HL-60 (cell line): ENCODE results near the gene PRSS27.

Source experiments
- DNase-seq, 2 experiments: peaks; one replicate each; pipeline ENCODE4 v3.0.0-alpha.2; 2010 to 2020; ENCODE audit warnings: low read depth in 1 of 2, low spot score in 1 of 2
- H3K27ac ChIP-seq: fragments of 250-450 bp; sonication (Bioruptor Pico); replicated peaks from 2 replicates; pipeline ENCODE4 v1.5.1; 2020; ENCODE audit warnings: mild to moderate bottlenecking, moderate library complexity
- H3K27me3 ChIP-seq: fragments of 250-450 bp; sonication (Bioruptor Pico); 2 replicates; pipeline ENCODE4 v1.5.1; 2021; ENCODE audit warnings: mild to moderate bottlenecking, moderate library complexity; ENCODE audit not compliant: insufficient read depth, poor library complexity, severe bottlenecking
- H3K4me3 ChIP-seq: replicated peaks from 2 replicates; pipeline ENCODE4 v1.5.1; 2011; ENCODE audit warnings: mild to moderate bottlenecking, control low read depth, low read length; ENCODE audit not compliant: insufficient read depth
- GABPA ChIP-seq: IDR thresholded peaks from 2 replicates; pipeline ENCODE4 v1.6.1; 2012; ENCODE audit warnings: low read depth
- POLR2AphosphoS5 ChIP-seq: IDR thresholded peaks from 2 replicates; pipeline ENCODE4 v1.6.1; 2012; ENCODE audit warnings: low read depth
- SPI1 ChIP-seq: IDR thresholded peaks from 2 replicates; pipeline ENCODE4 v1.6.1; 2012; ENCODE audit warnings: low read depth, mild to moderate bottlenecking, borderline replicate concordance
- TF ChIP-seq, protein P1 (sequence below): IDR thresholded peaks from 2 replicates; pipeline ENCODE4 v1.6.1; 2012; ENCODE audit warnings: low read depth; ENCODE audit not compliant: insufficient replicate concordance
- TF ChIP-seq, protein P2 (sequence below): IDR thresholded peaks from one replicate; pipeline ENCODE4 v1.5.1; 2011; ENCODE audit warnings: low read length, control low read depth, inconsistent platforms; ENCODE audit not compliant: insufficient read depth

PRSS27 gene

DNA sequence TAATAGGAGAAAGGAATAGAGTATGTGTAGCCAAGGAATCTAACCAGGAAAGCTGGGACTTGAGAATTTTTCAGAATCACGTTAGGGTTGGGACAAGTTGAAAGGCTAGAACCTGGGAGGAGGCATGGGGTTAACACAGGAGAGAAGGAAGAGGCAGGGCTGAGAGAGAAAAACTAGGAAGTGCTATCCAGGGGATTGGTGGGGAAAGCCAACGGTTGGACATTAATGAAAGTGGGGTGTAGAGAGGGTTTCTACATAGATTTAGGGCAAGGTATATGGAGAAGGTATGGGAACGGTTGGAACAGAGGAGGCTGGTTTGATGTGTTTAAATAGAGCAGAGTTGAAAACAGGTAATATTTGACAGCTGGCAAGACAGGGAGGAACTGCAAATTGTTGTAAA lies 35.1 kb upstream of the PRSS27 start:
- TF ChIP-seq SPI1, result peak; percentile 37; the same call in 1 of the 2 replicates
- TF ChIP-seq, protein P1, sequence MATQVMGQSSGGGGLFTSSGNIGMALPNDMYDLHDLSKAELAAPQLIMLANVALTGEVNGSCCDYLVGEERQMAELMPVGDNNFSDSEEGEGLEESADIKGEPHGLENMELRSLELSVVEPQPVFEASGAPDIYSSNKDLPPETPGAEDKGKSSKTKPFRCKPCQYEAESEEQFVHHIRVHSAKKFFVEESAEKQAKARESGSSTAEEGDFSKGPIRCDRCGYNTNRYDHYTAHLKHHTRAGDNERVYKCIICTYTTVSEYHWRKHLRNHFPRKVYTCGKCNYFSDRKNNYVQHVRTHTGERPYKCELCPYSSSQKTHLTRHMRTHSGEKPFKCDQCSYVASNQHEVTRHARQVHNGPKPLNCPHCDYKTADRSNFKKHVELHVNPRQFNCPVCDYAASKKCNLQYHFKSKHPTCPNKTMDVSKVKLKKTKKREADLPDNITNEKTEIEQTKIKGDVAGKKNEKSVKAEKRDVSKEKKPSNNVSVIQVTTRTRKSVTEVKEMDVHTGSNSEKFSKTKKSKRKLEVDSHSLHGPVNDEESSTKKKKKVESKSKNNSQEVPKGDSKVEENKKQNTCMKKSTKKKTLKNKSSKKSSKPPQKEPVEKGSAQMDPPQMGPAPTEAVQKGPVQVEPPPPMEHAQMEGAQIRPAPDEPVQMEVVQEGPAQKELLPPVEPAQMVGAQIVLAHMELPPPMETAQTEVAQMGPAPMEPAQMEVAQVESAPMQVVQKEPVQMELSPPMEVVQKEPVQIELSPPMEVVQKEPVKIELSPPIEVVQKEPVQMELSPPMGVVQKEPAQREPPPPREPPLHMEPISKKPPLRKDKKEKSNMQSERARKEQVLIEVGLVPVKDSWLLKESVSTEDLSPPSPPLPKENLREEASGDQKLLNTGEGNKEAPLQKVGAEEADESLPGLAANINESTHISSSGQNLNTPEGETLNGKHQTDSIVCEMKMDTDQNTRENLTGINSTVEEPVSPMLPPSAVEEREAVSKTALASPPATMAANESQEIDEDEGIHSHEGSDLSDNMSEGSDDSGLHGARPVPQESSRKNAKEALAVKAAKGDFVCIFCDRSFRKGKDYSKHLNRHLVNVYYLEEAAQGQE, result no peak
- peak overlapping the region; percentile 50; the same call in 1 of the 2 replicates for H3K4me3 ChIP-seq
- H3K27me3 ChIP-seq, result no peaks in the 10 kb centered on the region
- H3K27ac ChIP-seq, result peak overlapping the region; percentile 96
- DNase-seq, result peak in 1 of 2 experiments; percentile 11

DNA sequence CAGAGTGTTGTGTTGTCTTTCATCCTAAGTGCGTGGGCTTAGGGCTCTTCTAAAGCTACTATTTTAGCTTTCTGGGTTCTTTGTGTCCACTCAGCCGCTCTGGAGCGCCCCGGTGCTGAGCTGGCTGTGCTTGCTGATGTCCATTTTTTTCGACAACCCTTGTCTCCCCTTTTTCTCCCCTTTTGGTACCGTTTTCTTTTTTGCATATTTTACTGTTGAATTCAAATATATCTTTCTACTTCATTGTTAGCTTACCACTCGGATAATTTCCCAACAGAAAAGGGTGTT lies 33.7 kb upstream of the PRSS27 start:
- no peak for DNase-seq

DNA sequence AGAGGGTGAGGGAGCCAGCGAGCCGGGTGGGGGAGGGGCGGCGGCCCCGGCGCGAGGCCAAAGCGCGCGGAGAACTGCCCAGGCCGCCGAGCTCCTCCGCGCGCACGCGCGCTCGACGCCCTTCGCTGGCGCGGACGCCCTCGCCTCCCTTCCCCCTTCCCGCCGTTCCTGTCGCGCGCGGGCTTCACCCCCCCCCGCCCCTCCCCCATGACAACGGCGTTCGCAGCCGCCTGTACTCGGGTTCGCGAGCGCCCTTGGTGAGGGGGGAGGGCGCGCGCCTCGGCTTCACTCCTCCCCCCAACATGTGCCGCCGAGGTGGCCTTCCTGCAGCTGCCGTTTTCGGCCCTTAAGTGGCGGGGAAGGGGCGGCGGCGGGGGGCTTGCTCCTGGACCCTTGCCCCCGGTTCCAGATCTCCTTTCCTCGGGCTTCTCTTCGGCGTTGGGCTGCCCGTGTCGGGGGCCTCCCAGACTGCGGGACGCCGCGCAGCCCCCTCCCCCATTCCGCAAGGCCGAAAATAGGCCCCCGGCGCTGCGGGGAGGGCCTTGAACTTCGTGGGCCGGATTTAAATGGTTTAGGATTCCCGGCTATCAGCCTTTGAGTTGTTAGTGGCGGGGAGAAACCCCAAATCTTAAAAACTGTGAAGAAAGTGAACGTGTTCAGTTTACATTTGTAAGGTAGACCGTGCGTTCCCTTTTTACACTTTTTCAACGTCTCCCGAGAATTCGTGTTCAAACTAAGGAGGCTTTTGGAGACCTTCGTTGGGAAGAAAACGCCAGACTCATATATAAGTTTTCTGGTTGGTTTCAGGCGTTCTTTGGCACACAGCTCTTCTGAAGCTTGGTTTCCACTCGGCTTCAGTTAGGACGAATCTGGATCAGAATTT lies 33.1 kb upstream of the PRSS27 start:
- Histone ChIP-seq H3K27me3 (no peaks in the 10 kb centered on the region), H3K27ac (peak overlapping the region; percentile 96), H3K4me3 (peak overlapping the region; percentile 50)
- no peak for TF ChIP-seq SPI1
- TF ChIP-seq, protein P2, sequence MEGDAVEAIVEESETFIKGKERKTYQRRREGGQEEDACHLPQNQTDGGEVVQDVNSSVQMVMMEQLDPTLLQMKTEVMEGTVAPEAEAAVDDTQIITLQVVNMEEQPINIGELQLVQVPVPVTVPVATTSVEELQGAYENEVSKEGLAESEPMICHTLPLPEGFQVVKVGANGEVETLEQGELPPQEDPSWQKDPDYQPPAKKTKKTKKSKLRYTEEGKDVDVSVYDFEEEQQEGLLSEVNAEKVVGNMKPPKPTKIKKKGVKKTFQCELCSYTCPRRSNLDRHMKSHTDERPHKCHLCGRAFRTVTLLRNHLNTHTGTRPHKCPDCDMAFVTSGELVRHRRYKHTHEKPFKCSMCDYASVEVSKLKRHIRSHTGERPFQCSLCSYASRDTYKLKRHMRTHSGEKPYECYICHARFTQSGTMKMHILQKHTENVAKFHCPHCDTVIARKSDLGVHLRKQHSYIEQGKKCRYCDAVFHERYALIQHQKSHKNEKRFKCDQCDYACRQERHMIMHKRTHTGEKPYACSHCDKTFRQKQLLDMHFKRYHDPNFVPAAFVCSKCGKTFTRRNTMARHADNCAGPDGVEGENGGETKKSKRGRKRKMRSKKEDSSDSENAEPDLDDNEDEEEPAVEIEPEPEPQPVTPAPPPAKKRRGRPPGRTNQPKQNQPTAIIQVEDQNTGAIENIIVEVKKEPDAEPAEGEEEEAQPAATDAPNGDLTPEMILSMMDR, result no peak
- TF ChIP-seq, protein P1, result no peak
- no peak for TF ChIP-seq POLR2AphosphoS5
- TF ChIP-seq GABPA, result no peak
- DNase-seq, result peak; percentile 1 to 76

More for the DNA sequence above, 33.7 kb upstream of the PRSS27 start:
- Histone ChIP-seq H3K27ac (peak overlapping the region; percentile 96), H3K27me3 (no peaks in the 10 kb centered on the region), H3K4me3 (peak overlapping the region; percentile 50)
- TF ChIP-seq GABPA (no peak), SPI1 (no peak), POLR2AphosphoS5 (no peak)
- TF ChIP-seq, protein P1, result no peak
- TF ChIP-seq, protein P2, result no peak
